ENCODE data around the gene ZFAND2B.

Gene ZFAND2B, protein sequence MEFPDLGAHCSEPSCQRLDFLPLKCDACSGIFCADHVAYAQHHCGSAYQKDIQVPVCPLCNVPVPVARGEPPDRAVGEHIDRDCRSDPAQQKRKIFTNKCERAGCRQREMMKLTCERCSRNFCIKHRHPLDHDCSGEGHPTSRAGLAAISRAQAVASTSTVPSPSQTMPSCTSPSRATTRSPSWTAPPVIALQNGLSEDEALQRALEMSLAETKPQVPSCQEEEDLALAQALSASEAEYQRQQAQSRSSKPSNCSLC

DNA sequence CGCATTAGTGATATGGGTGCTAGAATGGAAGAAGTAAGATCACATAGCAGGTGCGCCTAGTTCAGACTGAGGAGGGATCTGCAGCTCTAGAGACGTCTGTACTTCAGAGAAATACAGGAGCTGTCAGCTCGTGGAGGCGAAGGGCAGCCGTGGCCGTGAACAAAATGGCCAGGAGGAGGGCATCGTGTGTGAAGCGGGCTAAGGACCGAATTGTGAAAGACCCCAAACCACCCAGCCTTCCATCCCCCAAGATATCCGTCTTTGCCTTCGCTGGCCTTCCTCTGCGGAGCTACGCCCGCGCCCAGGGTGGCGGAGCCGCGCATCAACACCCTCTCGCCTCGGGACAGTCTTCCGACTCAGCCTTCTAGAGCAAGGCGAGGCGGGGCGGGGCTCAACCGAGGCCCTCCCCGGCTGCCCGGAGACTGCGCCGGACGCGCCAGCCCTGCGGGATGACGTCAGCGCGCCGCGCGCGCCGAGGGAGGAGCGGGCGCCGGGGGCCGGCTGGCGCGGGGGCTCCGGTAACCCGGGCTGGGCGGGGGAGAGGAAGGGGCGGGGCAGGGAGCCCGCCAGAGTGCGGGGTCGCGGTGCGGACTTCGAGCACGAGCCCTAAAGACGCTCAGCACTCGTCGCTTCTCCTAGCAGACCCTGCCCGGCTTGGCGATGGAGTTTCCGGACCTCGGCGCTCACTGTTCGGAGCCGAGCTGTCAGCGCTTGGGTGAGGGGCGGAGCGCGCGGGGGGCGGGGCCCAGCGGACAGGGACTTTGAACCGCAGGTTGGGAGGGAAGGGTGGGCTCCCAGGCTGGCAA is at the start of gene ZFAND2B:
TSS of gene ZFAND2B (plus strand) at position 455 of the 806 bp plus-strand sequence. CDS start at position 661, 206 bp downstream.
- DNase-seq = peak; percentile 89

DNA sequence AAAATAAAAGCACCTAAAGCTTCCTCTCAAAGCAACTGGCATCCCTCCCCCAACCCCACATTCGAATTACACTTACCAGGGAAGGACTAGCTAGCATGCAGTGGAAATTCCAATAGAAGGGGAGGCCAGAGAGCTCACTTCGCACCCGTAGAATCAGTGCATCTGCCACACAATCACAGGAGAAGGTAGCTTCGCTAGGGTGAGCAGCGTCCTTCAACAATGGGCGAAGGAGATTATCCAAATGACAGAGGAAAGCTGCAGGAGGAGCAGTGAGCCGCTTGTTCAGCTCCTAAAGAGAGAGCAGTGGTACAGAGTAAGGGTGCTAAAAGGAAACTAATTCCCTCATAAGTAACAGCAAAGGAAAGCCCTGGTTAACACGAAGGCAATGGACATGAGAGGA is 49.2 kb upstream of the ZFAND2B start:
- DNase-seq = no peak

DNA sequence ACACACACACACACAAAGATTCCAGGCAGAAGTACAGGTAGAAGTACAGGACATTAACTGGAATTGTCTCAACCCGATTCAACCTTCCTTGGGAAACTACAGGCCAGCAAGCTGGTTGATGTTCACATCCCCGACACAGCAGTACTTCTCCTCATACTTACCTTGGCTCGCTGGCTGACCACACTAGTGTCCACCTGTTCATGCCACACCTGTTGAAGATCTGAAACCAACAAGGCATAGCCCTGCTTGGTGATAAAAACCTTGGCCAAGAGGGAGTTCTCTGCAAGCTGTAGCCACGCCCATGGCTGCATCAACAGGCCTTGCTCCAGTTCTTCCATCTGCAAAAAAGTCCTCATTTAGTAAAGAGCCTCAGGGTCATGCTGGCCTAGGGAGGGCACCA is 48.6 kb upstream of the ZFAND2B start:
- DNase-seq = no peak

DNA sequence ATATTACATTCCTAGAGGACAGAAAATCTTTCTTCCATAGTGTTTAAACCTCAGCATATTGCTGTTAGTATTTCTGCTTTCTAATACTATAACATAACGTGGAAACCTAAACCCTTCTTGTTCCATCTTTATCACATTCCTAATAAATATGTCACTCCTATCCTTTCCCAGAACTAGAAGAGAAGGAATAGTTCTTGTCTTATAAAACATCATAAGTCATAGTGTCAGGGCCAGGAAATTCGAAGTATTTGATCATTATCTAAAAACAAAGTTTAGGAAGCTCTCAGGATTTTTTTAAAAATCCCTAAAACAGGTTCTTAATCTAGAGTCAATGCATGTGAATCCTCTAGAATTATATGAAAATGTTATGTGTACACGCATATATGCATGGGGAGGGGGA is 48.0 kb upstream of the ZFAND2B start:
- no peak for DNase-seq

- no peak for DNase-seq
Observed at GRCh38 chr2:219159771-219160185, 46.8 kb upstream of the ZFAND2B start.

DNA sequence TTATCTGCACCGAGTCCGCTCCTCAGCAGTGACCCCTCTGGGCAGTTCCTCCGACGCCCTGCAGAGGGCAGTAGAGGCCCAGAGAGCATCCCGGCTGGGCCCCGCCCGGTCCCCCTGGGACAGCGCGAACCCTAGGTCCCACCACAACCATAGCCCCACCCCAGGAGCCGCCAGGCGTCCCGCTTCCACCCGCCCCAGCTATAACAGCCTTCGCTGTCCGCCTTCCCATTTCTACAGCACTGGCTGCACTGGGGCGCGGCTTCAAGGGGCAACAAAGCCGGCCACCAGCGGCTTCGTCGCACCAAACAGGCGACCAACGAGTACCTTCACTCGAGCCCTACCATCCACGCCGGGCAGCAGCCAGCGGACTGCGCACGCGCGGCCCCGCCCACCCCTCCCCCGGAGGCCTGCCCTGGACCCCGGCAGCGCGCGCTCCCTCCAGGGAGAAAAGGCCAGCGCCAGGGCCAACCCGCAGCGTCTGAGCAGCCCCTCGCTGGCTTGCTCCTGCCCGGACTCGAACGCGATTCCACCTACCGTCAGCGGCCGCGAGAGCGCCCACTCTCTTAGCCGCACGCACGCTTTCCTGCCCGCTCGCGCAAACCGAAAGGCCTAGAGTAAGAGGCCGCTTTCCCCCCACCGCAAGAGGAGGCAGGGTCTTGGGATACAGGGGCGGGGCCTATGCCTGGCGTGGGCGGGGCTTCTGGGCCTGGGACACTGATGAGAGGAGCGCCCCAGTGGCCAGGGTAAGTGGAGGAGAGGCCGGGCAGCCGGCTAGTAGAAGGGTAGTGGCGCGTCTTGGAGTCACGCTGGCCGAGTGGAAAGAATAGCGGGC is 46.2 kb upstream of the ZFAND2B start, which contains the start of gene NHEJ1:
TSS of gene NHEJ1 (minus strand) at position 630 of the 832 bp plus-strand sequence. CDS start 2,453 bp downstream, outside the sequence.
- DNase-seq = peak; percentile 83

DNA sequence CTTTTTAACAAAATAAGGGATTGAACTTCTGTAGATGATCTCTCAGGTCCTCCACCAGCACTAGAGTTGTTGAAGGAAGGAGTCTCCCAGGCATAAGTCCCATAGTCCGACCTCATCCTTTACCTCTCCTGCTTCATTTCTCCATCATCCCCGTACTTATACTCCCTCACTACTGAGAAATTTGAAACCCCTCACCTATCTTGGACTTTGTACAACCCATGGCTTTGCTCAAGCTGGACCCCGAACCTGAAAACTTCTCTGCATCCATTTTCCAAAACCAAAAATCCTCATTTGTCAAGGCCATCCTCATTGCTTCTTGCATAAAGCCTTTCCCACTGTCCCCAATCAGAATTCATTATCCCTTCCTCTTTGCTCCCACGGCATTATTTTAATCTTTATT is 45.5 kb upstream of the ZFAND2B start:
- no peak for DNase-seq

DNA sequence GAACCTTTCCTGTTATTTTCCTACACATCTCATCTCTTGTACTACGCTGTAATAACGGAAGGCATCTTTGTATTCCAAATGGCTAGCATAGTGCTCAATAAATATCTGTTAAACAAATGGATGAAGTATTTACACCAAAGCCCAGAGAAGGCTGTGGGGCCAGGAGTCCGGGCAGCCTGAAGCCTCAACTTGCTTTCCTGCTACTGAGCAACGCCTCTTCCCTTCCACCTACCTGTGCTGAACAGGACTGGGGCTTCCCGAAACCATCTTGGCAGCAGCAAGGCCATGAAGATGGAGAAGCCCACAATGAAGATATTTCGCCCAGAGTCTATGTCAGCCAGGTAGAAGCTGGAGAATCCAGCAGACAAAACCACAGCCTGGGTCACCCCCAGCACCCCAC is 43.4 kb upstream of the ZFAND2B start:
- DNase-seq = no peak

GRCh38 chr2:219165058-219165911 is 41.3 kb upstream of the ZFAND2B start:
- DNase-seq = no peak

- no peak for DNase-seq
Observed at GRCh38 chr2:219167997-219168396, 38.6 kb upstream of the ZFAND2B start.

GRCh38 chr2:219168526-219168925 is 38.1 kb upstream of the ZFAND2B start:
- no peak for DNase-seq

DNA sequence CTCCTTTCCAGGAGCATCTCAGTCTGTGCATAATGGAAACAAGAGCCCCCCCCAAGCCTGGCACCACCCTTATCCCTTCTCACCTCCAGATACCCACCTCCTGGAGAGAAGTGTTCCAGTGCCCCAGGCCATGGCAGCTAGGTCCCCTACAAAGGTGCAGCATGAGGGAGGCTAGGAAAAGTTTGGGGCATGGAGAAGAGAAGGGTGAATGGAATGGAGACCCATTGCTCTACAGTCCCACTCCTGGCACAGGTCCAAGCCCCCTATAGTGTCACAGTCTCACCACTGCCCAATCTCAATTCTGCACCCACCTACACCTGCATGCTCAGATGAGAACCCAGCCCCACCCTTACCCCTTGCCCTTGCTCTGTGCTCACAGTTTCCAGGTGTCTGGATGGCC is 37.6 kb upstream of the ZFAND2B start:
- DNase-seq = no peak

DNA sequence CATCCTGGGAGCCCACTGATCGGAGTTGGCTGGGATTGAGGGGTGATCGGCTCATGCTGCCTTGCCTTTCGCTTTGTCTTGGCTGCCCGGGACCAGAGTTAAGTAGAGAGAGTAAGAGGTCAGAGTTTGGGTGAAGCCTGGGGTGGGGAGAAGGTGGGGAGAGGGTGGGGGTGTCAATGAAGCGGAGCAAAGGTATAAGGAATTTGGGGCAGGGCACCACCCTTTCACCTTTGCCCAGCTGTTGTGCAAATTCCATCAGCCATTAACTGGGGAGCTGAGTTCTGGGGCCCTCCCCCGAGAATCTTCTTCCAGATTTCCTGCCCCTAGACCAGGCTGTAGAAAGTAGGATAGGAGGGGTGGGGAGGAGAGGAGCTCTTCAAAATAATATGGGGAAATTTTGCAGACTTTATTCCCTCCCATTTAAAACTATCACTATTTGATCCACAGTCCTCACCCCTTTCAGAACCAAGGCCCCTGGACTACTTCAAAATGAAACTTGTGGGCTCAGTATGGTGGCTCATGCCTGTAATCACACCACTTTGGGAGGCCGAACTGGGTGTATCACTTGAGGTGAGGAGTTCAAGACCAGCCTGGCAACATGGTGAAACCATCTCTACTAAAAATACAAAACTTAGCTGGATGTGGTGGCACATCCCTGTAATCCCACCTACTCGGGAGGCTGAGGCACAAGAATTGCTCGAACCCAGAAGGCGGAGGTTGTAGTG is 36.5 kb upstream of the ZFAND2B start, which contains the start of gene SLC23A3:
TSS of gene SLC23A3 (minus strand) at position 100 of the 725 bp plus-strand sequence. CDS start at position 55, 45 bp downstream.
- DNase-seq = no peak

GRCh38 chr2:219171231-219171651 is 35.3 kb upstream of the ZFAND2B start:
- peak; percentile 6 for DNase-seq

- no peak for DNase-seq
Observed at GRCh38 chr2:219172231-219173154, 34.1 kb upstream of the ZFAND2B start.

GRCh38 chr2:219173176-219173575 is 33.4 kb upstream of the ZFAND2B start:
- no peak for DNase-seq

DNA sequence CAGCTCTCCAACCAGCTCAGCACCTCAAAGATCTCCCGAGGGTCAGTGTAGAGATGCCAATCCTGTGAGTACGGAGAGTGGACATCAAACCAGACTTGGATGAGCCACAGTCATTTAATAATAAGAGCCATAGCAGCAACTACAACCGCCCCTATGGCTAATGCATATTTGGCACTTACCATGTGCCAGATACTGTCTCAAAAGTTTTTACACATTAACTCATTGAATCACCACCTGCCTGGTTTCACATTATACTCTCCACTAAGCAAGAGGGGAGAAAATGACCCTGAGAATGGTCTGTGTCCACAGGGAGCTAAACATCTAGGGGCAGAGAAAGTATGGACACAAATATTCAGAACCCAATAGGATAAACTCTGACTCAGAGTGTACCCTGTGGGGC is 32.4 kb upstream of the ZFAND2B start:
- no peak for DNase-seq

- no peak for DNase-seq
Observed at GRCh38 chr2:219174801-219175200, 31.8 kb upstream of the ZFAND2B start.

GRCh38 chr2:219175486-219175885 is 31.1 kb upstream of the ZFAND2B start:
- DNase-seq = no peak

Data from NCI-H1105 (cell line).